Gastrocnemius medialis (tissue), 4 donors: ENCODE measurements around the gene TRIP10. TPM values are rescaled to one million over a fixed set of nuclear protein-coding genes. Genes with fewer than 3 reads are reported as not detected.
"Not testable (repeated sequence)": the region's sequence is repeated elsewhere in the genome, so short reads cannot be mapped to it uniquely, and the experiment has no call there.

ENCODE experiments used
- ATAC-seq, 2 donors: fragments of 150-250 bp; one replicate each; pipeline ENCODE4 v1.9.1; 2016
- DNase-seq, 2 donors: peaks; one replicate each; pipeline ENCODE4 v3.0.0-alpha.2; 2019
- H3K27ac ChIP-seq, 4 donors: fragments of 200-600 bp; sonication (generic); 1 replicate in 1 of 4; 2 replicates in 3 of 4; pipeline ENCODE4 v1.5.1; 2016 to 2018; ENCODE audit warnings: mild to moderate bottlenecking in 2 of 4, moderate library complexity in 1 of 4
- H3K27me3 ChIP-seq, 3 donors: fragments of 200-600 bp; sonication (generic) in 2 of 3; 1 replicate in 1 of 3; 2 replicates in 2 of 3; pipeline versions ENCODE4 v1.5.1 to v1.6.0; 2016 to 2019; ENCODE audit warnings: mild to moderate bottlenecking in 1 of 3, moderate library complexity in 1 of 3
- H3K36me3 ChIP-seq, 2 donors: fragments of 200-600 bp; sonication (generic) in 1 of 2; one replicate each; pipeline ENCODE4 v1.5.1; 2017 to 2018
- H3K4me1 ChIP-seq, 2 donors: fragments of 200-600 bp; sonication (generic) in 1 of 2; one replicate each; pipeline ENCODE4 v1.5.1; 2016 to 2017; ENCODE audit warnings: mild to moderate bottlenecking in 2 of 2
- H3K4me3 ChIP-seq, 4 donors: fragments of 200-600 bp; sonication (generic) in 3 of 4; 1 replicate in 1 of 4; 2 replicates in 3 of 4; pipeline ENCODE4 v1.5.1; 2016 to 2019; ENCODE audit warnings: mild to moderate bottlenecking in 2 of 4
- H3K9me3 ChIP-seq, 3 donors: fragments of 200-600 bp; sonication (generic) in 2 of 3; 1 replicate in 1 of 3; 2 replicates in 2 of 3; pipeline ENCODE4 v1.5.1; 2016 to 2019
- POLR2A ChIP-seq, 2 donors: fragments of 450-650 bp; IDR thresholded peaks; one replicate each; pipeline ENCODE4 v1.6.1; 2017; ENCODE audit warnings: antibody characterized with exemption in 2 of 2, mild to moderate bottlenecking in 2 of 2, moderate library complexity in 2 of 2
- in situ Hi-C, 4 donors: fragments of 200-750 bp; cut with MboI; loops; one replicate each; pipeline versions ENCODE4 v1.15.0 to v1.8.0; 2017; ENCODE audit warnings: low sequenced_read_pairs in 4 of 4
- intact Hi-C: fragments of 100-400 bp; cut with DNase I; formaldehyde crosslinking; loops from one replicate; pipeline ENCODE4 v1.15.1; 2023; ENCODE audit warnings: low total_unique reads
- total RNA-seq, 4 donors: library from RNA; depleted of rRNA; stranded (reverse); fragments of >200 nt; gene quantifications; one replicate each; pipeline versions ENCODE4 v1.1.0 to v1.2.3, GENCODE V29; 2016
- TF ChIP-seq, protein P1 (sequence below), 5 experiments: fragments of 450-650 bp in 3 of 5; fragments of 200-600 bp in 2 of 5; sonication (generic) in 2 of 5; IDR thresholded peaks in 4 of 5; conservative IDR thresholded peaks in 1 of 5; 1 replicate in 4 of 5; 2 replicates in 1 of 5; pipeline ENCODE4 v1.5.1; 2016 to 2019; ENCODE audit warnings: antibody characterized with exemption in 5 of 5, mild to moderate bottlenecking in 3 of 5, moderate library complexity in 3 of 5

TRIP10 gene
- total RNA-seq, 4 donors from 2014 or later: 130 to 237 (median 178) TPM

DNA sequence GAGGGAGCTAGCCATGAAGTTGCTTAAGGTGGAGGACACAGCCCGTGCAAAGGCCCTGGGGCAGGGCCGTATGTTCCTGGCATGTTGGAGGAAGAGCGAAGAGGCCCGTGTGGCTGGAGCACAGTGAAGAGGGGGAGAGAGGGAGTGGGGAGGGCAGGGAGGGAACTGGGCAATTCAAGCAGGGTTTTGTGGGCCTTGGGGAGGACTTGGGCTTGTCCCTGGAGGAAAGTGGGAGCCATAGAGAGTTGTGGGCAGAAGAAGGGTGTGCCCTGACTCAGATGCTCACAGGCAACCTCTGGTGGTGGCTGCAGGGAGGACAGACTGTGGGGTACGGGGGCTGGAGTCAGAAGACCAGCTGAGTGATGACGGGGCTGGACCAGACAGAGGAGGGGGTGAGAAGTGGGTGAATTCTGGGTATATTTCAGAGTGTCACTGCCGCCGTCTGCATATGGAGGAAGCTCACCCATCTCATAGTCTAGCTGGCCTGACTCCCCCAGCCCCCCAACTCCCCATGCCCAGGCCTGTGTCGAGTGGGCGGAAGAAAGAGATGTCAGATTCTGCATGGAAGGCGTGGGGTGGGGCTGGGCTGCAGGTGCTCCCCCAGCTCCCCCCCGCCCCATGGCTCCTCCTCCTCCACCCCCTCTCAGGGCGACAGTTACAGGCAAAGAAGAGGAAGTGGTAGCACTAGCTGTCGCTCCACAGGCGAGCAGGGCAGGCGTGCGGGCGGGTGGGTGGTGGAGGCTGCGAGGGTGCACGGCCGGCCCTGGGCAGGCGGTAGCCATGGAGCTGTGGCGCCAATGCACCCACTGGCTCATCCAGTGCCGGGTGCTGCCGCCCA lies 32.8 kb downstream of the TRIP10 start, which contains the start of gene VAV1:
TSS of gene VAV1 (plus strand) at position 681 of the 838 bp plus-strand sequence. CDS start at position 781, 100 bp downstream.
- no peak for TF ChIP-seq POLR2A (IDR thresholded peaks at IDR 0.05)
- TF ChIP-seq, protein P1, sequence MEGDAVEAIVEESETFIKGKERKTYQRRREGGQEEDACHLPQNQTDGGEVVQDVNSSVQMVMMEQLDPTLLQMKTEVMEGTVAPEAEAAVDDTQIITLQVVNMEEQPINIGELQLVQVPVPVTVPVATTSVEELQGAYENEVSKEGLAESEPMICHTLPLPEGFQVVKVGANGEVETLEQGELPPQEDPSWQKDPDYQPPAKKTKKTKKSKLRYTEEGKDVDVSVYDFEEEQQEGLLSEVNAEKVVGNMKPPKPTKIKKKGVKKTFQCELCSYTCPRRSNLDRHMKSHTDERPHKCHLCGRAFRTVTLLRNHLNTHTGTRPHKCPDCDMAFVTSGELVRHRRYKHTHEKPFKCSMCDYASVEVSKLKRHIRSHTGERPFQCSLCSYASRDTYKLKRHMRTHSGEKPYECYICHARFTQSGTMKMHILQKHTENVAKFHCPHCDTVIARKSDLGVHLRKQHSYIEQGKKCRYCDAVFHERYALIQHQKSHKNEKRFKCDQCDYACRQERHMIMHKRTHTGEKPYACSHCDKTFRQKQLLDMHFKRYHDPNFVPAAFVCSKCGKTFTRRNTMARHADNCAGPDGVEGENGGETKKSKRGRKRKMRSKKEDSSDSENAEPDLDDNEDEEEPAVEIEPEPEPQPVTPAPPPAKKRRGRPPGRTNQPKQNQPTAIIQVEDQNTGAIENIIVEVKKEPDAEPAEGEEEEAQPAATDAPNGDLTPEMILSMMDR (IDR thresholded peaks at IDR 0.05 in 4 of 5, conservative IDR thresholded peaks at IDR 0.05 in 1 of 5): no peak
- peak within 1 kb of the TSS in 1 of 4 donors; percentile 45 for H3K4me3 ChIP-seq
- H3K27ac ChIP-seq: no peak within 1 kb of the TSS
- DNase-seq (peak in 1 of 2 donors; percentile 34), ATAC-seq (no peak)
- in situ Hi-C loops: no loop called here
- intact Hi-C loops: no loop called here
- no peaks in the 10 kb centered on the region for H3K4me1 ChIP-seq
- H3K27me3 ChIP-seq: peaks cover 7 to 21% (median 11%) of the 10 kb centered on the region in 3 donors
- H3K36me3 ChIP-seq: no peaks in the 10 kb centered on the region
- no peaks in the 10 kb centered on the region for H3K9me3 ChIP-seq

DNA sequence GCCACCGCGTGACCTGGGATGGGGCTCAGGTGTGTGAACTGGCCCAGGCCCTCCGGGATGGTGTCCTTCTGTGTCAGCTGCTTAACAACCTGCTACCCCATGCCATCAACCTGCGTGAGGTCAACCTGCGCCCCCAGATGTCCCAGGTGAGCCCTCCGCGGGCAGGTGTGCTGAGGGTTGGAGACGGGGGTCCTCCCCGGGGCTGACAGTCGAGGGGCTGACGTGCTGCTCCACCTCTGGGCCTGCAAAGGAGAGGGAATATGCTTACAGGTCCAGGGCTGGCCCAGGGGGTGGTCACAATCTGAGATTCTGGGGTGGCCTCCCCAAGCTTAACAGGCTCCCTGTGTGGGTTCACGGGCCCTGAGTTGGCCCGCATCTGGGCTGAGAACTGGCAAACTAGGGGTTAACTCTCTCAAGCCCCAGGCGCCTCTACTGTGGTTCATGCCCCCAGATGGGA lies 33.4 kb downstream of the TRIP10 start:
- ATAC-seq (no peak), DNase-seq (no peak)
- Histone ChIP-seq H3K4me3 (peak overlapping the region in 1 of 4 donors; percentile 45), H3K9me3 (no peaks in the 10 kb centered on the region), H3K27me3 (peaks cover 1 to 15% (median 4%) of the 10 kb centered on the region in 3 donors), H3K4me1 (no peaks in the 10 kb centered on the region), H3K27ac (no peak overlapping the region), H3K36me3 (no peaks in the 10 kb centered on the region)
- in situ Hi-C loops (no loop called here), intact Hi-C loops (no loop called here)
- no peak for TF ChIP-seq POLR2A (IDR thresholded peaks at IDR 0.05)
- TF ChIP-seq, protein P1 (IDR thresholded peaks at IDR 0.05 in 4 of 5, conservative IDR thresholded peaks at IDR 0.05 in 1 of 5): no peak

DNA sequence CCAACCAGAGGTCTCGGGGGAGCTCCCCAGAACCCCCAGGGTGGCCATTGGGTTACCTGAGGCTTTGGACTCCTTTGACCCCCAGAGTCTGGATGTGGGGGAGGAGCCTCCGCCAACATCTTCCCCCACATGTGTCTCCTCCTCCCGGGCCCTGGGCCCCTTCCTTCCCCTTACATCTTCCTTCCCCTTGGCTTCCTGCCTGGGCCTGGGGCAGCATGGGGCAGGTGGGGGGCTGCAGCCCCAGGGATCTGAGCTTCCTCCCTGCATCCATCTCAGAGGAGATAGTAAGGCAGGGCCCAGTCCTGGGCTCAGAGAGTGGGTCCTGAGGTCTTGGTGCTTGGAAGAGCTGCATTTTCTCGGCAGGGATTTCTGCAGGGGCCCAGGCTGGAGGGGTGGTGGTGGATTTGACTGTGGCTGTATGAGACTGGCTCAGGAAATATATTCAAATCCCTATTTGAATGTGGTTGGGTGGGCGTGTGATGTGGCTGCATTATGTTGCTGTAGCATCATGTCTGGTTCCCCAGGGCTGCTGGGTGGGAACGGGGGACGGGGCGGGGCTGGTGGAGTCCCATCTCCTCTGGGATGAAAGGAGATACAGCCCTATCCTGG lies 33.9 kb downstream of the TRIP10 start:
- no peaks in the 10 kb centered on the region for H3K4me1 ChIP-seq
- no peaks in the 10 kb centered on the region for H3K36me3 ChIP-seq
- peaks cover 0 to 9% (median 0%) of the 10 kb centered on the region in 3 donors for H3K27me3 ChIP-seq
- H3K9me3 ChIP-seq: no peaks in the 10 kb centered on the region
- ATAC-seq (no peak), DNase-seq (no peak)
- no peak overlapping the region for H3K27ac ChIP-seq
- no peak for TF ChIP-seq POLR2A (IDR thresholded peaks at IDR 0.05)
- TF ChIP-seq, protein P1 (IDR thresholded peaks at IDR 0.05 in 4 of 5, conservative IDR thresholded peaks at IDR 0.05 in 1 of 5): no peak
- peak overlapping the region in 1 of 4 donors; percentile 45 for H3K4me3 ChIP-seq
- intact Hi-C loops (no loop called here), in situ Hi-C loops (no loop called here)

DNA sequence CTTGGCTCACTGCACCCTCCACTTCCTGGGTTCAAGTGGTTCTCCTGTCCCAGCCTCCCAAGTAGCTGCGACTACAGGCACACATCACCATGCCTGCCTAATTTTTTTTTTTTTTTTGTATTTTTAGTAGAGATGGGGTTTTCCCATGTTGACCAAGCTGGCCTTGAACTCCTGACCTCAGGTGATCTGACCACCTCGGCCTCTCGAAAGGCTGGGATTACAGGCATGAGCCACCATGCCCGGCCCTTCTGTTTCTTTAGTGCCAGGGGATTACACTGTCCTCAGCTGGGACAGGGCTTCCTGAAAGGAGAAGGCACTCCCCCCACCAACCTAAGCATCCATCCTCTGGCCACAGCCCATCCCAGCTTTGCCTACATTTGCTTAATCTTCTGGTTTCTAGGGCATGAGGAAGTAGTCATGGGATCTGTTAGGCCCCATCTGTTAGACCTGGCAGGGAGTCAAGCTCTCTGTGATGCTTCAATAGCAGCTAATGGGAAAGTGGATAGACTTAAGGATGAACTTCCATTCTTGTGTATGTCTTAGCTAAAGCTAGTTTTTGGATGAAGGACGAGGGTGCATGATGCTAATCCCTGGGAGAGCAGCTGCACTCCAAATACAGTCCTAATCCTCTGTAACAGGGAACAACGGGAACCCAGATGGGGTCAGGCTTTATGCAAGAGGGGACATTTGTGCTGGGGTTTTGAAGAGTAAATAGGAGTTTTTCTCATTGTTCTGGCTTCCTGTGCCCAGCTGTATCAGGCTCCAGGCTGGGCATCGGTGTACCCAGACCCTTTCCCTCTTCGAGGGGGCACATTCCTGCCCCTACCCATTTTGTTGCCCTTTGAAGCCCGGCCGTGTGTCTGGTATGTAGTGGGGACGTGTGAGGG lies 35.6 kb downstream of the TRIP10 start:
- Histone ChIP-seq H3K27ac (no peak overlapping the region), H3K36me3 (no peaks in the 10 kb centered on the region), H3K4me3 (no peak overlapping the region), H3K9me3 (no peaks in the 10 kb centered on the region), H3K4me1 (no peaks in the 10 kb centered on the region), H3K27me3 (peaks cover 0 to 8% (median 0%) of the 10 kb centered on the region in 3 donors)
- intact Hi-C loops (no loop called here), in situ Hi-C loops (no loop called here)
- ATAC-seq (no peak), DNase-seq (no peak)
- TF ChIP-seq POLR2A (IDR thresholded peaks at IDR 0.05): no peak
- TF ChIP-seq, protein P1 (IDR thresholded peaks at IDR 0.05 in 4 of 5, conservative IDR thresholded peaks at IDR 0.05 in 1 of 5): no peak

DNA sequence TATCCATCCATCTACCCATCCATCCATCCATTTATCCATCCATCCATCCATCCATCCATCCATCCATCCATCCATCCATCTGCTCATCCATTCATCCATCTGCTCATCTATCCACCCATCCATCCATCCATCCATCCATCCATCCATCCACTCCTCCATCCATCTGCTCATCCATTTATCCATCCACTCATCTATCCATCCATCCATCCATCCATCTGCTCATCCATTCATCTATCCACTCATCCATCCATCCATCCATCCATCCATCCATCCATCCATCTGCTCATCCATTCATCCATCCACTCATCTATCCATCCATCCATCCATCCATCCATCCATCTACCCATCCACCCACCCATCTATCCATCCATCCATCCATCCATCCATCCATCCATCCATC lies 36.6 kb downstream of the TRIP10 start:
- H3K36me3 ChIP-seq, H3K4me3 ChIP-seq, H3K9me3 ChIP-seq, H3K4me1 ChIP-seq, in situ Hi-C loops, ATAC-seq, intact Hi-C loops, DNase-seq, H3K27ac ChIP-seq, H3K27me3 ChIP-seq: not testable (repeated sequence)
